RWPE2 (cell line): ENCODE data around the gene CPEB3.
"Not testable (repeated sequence)": the region's sequence is repeated elsewhere in the genome, so short reads cannot be mapped to it uniquely, and the experiment has no call there.

Source experiments
- ATAC-seq: fragments of 200-7000 bp; cut with Tn5 transposase; 3 replicates; pipeline ENCODE4 v1.9.1; 2021; ENCODE audit warnings: low read depth
- DNase-seq: peaks from one replicate; pipeline ENCODE4 v3.0.0-alpha.2; 2020; ENCODE audit warnings: low spot score
- H3K27ac ChIP-seq: fragments of 450-650 bp; 2 replicates; pipeline ENCODE4 v1.5.1; 2017; ENCODE audit warnings: mild to moderate bottlenecking; ENCODE audit not compliant: poor library complexity, severe bottlenecking
- H3K27me3 ChIP-seq: fragments of 250-450 bp; sonication (Bioruptor Pico); 2 replicates; pipeline ENCODE4 v1.5.1; 2021; ENCODE audit warnings: mild to moderate bottlenecking, moderate library complexity; ENCODE audit not compliant: insufficient read depth, poor library complexity, severe bottlenecking
- H3K36me3 ChIP-seq: fragments of 250-450 bp; sonication (Bioruptor Pico); 2 replicates; pipeline ENCODE4 v1.5.1; 2020; ENCODE audit warnings: low read depth, mild to moderate bottlenecking, moderate library complexity
- H3K4me1 ChIP-seq: fragments of 250-450 bp; sonication (Bioruptor Pico); 2 replicates; pipeline ENCODE4 v1.5.1; 2021; ENCODE audit warnings: mild to moderate bottlenecking, moderate library complexity; ENCODE audit not compliant: insufficient read depth, poor library complexity, severe bottlenecking
- H3K4me3 ChIP-seq: fragments of 250-450 bp; sonication (Bioruptor Pico); 2 replicates; pipeline ENCODE4 v1.5.1; 2021; ENCODE audit warnings: mild to moderate bottlenecking, moderate library complexity; ENCODE audit not compliant: severe bottlenecking
- H3K9me3 ChIP-seq: fragments of 250-450 bp; sonication (Bioruptor Pico); 2 replicates; pipeline ENCODE4 v1.5.1; 2021; ENCODE audit warnings: mild to moderate bottlenecking, moderate library complexity; ENCODE audit not compliant: severe bottlenecking
- TF ChIP-seq, protein P1 (sequence below): fragments of 450-650 bp; IDR thresholded peaks from one replicate; pipeline ENCODE4 v1.5.1; 2017; ENCODE audit warnings: mild to moderate bottlenecking, moderate library complexity; ENCODE audit not compliant: poor library complexity, severe bottlenecking

CPEB3 gene

DNA sequence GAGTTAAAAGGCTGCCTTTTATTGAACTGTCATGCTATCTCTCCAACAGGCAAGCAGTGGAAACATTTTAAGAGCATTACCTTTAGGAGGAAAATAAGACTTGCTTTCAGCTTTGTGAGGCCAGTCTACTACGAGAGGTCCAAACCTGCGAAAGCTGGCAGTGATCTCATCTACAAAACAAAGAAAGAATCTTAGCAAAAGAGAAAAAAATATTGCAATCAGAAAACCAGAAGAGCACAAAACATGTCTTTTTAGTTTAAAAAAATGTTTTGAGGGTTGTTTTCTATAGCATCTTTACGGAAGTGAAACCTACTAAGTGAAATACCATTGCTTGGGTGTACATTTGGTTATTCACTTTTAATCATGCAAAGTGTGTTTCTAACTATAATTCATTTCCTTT lies 147.9 kb downstream of the CPEB3 start:
- H3K27me3 ChIP-seq = no peaks in the 10 kb centered on the region
- no peak for ATAC-seq
- no peak overlapping the region for H3K27ac ChIP-seq
- no peak overlapping the region for H3K4me3 ChIP-seq
- H3K4me1 ChIP-seq = no peaks in the 10 kb centered on the region
- no peaks in the 10 kb centered on the region for H3K36me3 ChIP-seq
- TF ChIP-seq, protein P1, sequence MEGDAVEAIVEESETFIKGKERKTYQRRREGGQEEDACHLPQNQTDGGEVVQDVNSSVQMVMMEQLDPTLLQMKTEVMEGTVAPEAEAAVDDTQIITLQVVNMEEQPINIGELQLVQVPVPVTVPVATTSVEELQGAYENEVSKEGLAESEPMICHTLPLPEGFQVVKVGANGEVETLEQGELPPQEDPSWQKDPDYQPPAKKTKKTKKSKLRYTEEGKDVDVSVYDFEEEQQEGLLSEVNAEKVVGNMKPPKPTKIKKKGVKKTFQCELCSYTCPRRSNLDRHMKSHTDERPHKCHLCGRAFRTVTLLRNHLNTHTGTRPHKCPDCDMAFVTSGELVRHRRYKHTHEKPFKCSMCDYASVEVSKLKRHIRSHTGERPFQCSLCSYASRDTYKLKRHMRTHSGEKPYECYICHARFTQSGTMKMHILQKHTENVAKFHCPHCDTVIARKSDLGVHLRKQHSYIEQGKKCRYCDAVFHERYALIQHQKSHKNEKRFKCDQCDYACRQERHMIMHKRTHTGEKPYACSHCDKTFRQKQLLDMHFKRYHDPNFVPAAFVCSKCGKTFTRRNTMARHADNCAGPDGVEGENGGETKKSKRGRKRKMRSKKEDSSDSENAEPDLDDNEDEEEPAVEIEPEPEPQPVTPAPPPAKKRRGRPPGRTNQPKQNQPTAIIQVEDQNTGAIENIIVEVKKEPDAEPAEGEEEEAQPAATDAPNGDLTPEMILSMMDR = no peak
- no peaks in the 10 kb centered on the region for H3K9me3 ChIP-seq
- no peak for DNase-seq

GRCh38 chr10:92142512-92142911 lies 148.4 kb downstream of the CPEB3 start:
- Histone ChIP-seq H3K4me3 (no peak overlapping the region), H3K4me1 (no peaks in the 10 kb centered on the region)
- ATAC-seq = no peak

DNA sequence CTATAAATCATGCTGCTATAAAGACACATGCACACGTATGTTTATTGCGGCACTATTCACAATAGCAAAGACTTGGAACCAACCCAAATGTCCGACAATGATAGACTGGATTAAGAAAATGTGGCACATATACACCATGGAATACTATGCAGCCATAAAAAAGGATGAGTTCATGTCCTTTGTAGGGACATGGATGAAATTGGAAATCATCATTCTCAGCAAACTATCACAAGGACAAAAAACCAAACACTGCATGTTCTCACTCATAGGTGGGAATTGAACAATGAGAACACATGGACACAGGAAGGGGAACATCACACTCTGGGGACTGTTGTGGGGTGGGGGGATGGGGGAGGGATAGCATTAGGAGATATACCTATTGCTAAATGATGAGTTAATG lies 149.7 kb downstream of the CPEB3 start:
- not testable (repeated sequence) for H3K9me3 ChIP-seq, DNase-seq, H3K4me3 ChIP-seq, ATAC-seq, H3K36me3 ChIP-seq, H3K27ac ChIP-seq, H3K4me1 ChIP-seq, H3K27me3 ChIP-seq

More at GRCh38 chr10:92142512-92142911, 148.4 kb downstream of the CPEB3 start:
- Histone ChIP-seq H3K27ac (no peak overlapping the region), H3K9me3 (no peaks in the 10 kb centered on the region), H3K36me3 (no peaks in the 10 kb centered on the region), H3K27me3 (no peaks in the 10 kb centered on the region)
- DNase-seq = no peak
- TF ChIP-seq, protein P1 = no peak

DNA sequence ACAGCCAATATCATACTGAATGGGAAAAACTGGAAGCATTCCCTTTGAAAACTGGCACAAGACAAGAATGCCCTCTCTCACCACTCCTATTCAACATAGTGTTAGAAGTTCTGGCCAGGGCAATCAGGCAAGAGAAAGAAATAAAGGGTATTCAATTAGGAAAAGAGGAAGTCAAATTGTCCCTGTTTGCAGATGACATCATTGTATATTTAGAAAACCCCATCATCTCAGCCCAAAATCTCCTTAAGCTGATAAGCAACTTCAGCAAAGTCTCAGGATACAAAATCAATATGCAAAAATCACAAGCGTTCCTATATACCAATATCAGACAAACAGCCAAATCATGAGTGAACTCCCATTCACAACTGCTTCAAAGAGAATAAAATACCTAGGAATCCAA lies 156.8 kb downstream of the CPEB3 start:
- ATAC-seq, H3K27me3 ChIP-seq, H3K4me3 ChIP-seq, H3K36me3 ChIP-seq, H3K27ac ChIP-seq, H3K9me3 ChIP-seq, H3K4me1 ChIP-seq, DNase-seq: not testable (repeated sequence)

GRCh38 chr10:92131275-92131820 lies 159.5 kb downstream of the CPEB3 start:
- H3K36me3 ChIP-seq = no peaks in the 10 kb centered on the region
- H3K9me3 ChIP-seq = no peaks in the 10 kb centered on the region
- no peak overlapping the region for H3K27ac ChIP-seq
- TF ChIP-seq, protein P1 = no peak
- ATAC-seq (peak; percentile 46; the same call in 2 of the 3 replicates), DNase-seq (no peak)
- H3K4me3 ChIP-seq = no peak overlapping the region
- no peaks in the 10 kb centered on the region for H3K27me3 ChIP-seq
- peaks cover 10% of the 10 kb centered on the region for H3K4me1 ChIP-seq

DNA sequence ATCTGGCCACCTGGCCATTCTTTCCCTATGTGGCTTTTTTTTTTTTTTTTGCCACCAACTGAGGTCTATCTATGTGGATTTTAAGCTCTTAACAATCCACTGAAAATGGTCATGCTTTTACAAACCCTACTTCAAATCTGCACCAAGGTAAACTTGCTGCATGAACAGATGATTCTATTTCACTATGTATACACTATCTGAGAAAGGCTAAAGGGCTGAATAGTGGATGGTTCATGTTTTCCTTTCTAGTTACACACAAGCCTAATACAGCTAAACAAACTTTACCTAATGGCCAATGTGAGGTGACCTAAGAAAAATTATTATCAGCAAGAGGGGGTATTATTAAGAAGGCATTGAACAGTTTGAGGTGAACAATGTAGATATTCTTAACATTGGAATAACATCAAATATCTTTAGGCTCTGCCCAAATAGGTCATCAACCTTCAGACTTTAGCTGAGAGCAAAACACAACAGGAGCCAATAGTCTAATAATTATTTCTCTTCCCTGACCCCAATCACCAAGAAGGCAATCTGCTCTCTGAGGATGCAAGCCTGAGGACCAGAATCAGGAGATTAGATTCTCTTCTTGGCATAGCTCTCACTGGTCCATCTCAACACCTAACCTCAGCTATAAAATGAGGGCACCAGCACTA lies 160.1 kb downstream of the CPEB3 start:
- DNase-seq = no peak
- ATAC-seq = no peak
- H3K9me3 ChIP-seq = no peaks in the 10 kb centered on the region
- no peaks in the 10 kb centered on the region for H3K36me3 ChIP-seq
- H3K27ac ChIP-seq = no peak overlapping the region
- TF ChIP-seq, protein P1 = no peak
- H3K4me3 ChIP-seq = no peak overlapping the region
- H3K4me1 ChIP-seq = peaks cover 16% of the 10 kb centered on the region
- no peaks in the 10 kb centered on the region for H3K27me3 ChIP-seq
